Measurements from ENCODE around the gene RAB40C. TPM values are rescaled to one million over a fixed set of nuclear protein-coding genes. Genes with fewer than 3 reads are reported as not detected.

Gene RAB40C
- total RNA-seq, 6 experiments from 2014 or later: 10.0 to 14.1 (median 12.0) TPM

DNA sequence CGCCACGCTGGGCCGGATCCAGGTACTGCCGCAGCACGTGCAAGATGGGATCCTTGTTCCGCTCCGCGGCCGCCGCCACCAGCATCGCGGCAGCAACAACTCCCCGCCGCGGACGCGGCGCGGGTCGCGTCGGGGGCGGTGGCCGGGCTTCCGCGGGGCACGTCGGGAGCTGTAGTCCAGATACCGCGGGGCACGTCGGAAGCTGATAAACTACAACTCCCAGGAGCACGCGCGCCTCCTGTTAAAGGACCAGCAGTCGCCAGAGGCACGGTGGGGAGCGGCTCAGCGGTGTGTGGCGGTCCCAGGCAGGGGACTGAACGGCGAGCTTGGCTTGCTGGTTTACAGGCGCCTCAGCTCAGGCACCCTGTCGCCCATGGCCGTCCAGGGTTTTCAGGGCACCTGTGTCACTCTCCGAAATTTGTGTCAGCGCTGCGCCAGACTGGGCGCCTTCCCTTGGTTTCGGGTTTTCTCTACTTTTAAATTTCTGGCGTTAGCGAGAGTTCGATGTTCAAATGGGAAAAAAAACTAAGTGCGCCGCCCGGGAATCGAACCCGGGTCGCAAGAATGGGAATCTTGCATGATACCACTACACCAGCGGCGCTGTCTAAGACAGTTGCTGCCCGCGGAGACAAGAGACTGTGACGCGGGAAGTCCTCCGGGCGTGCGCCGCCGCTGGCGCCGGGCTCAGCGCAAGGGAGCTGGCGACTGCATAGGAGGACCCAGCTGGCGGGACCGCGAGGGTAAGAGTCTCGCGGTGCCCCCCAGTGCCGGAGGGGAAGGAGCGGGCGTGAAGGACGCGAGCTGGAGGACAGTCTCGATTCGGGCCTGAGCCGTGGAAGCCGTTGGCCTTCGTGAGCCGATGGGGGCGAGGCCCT is 46.6 kb downstream of the RAB40C start, which contains the start of gene METTL26:
METTL26 (minus strand) TSS at position 100 of the 875 bp plus-strand sequence; CDS start at position 85, 15 bp downstream.
- H3K4me3 ChIP-seq: peak within 1 kb of the TSS; percentile 73 to 83 (median 77)
- H3K27me3 ChIP-seq: no peaks in the 10 kb centered on the region
- peak; percentile 96 to 97 (median 96) for DNase-seq
- H3K36me3 ChIP-seq: no peaks in the 10 kb centered on the region
- TF ChIP-seq, protein P1, sequence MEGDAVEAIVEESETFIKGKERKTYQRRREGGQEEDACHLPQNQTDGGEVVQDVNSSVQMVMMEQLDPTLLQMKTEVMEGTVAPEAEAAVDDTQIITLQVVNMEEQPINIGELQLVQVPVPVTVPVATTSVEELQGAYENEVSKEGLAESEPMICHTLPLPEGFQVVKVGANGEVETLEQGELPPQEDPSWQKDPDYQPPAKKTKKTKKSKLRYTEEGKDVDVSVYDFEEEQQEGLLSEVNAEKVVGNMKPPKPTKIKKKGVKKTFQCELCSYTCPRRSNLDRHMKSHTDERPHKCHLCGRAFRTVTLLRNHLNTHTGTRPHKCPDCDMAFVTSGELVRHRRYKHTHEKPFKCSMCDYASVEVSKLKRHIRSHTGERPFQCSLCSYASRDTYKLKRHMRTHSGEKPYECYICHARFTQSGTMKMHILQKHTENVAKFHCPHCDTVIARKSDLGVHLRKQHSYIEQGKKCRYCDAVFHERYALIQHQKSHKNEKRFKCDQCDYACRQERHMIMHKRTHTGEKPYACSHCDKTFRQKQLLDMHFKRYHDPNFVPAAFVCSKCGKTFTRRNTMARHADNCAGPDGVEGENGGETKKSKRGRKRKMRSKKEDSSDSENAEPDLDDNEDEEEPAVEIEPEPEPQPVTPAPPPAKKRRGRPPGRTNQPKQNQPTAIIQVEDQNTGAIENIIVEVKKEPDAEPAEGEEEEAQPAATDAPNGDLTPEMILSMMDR (IDR thresholded peaks at IDR 0.05): no peak
- peak; percentile 64 for TF ChIP-seq POLR2A (IDR thresholded peaks at IDR 0.05)
- peaks cover 0 to 15% (median 0%) of the 10 kb centered on the region in 4 donors for H3K4me1 ChIP-seq
- 0% methylated on average over 27 of the region's 91 CpGs for WGBS (ENCODE audit: insufficient coverage, low coverage, low lambda C conversion rate, missing lambda C conversion rate)
- ATAC-seq: peak; percentile 80 to 88 (median 86)
- peak within 1 kb of the TSS; percentile 93 to 96 (median 96) for H3K27ac ChIP-seq
- intact Hi-C loops (cut with DNase I): loop anchor here in 1 of 2 donors (10.0 kb wide), 1 partner anchor 52 kb away; no protein-coding TSS in a partner anchor
- no peaks in the 10 kb centered on the region for H3K9me3 ChIP-seq

DNA sequence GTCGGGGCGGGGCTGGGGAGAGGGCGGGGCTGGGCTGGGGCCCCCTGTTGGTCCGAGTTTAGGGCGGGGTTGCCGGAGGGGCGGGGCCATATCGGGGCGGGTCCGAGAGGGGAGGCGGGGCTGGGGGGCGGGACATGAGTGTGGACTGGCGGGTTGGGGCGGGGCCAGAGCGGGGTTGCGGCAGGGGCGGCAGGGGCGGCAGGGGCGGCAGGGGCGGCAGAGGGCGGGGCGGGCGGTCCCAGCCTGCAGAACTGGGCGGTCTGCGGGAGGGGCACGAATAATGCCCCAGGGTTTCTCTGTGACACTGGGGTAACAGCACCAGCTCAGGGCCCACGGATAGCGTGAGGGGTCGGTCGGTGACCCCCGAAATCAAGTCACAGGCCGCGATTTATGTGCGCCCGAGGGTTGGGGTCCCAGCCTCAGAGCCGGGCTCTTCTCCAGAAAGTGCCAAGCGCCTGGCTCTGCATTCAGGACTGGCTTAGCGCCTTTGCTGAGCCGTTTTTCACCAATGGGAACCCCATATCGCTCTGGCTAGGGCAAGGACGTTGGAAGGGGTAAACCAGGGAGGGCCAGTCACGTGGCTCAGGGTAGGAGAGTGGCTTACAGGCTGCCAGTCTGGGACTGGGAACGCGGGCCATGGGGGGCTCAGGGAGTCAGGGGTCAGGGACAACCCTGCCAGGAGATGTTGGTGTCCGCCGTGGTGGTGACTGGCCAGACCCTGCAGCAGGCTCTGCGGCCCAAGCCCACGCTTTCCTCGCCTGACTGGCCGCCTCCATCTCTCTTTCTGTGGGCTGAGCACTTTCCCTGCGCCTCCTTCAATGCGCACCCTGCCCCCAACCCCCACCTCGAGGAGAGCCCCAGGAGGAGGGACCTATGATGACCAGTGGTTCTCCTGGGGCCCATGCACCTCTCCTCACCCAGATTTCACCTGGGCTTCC is 47.5 kb downstream of the RAB40C start:
- Histone ChIP-seq H3K27ac (peak overlapping the region; percentile 93 to 96 (median 96)), H3K27me3 (no peaks in the 10 kb centered on the region)
- intact Hi-C loops (cut with DNase I): loop anchor here in 1 of 2 donors (10.0 kb wide), 1 partner anchor 53 kb away; no protein-coding TSS in a partner anchor

DNA sequence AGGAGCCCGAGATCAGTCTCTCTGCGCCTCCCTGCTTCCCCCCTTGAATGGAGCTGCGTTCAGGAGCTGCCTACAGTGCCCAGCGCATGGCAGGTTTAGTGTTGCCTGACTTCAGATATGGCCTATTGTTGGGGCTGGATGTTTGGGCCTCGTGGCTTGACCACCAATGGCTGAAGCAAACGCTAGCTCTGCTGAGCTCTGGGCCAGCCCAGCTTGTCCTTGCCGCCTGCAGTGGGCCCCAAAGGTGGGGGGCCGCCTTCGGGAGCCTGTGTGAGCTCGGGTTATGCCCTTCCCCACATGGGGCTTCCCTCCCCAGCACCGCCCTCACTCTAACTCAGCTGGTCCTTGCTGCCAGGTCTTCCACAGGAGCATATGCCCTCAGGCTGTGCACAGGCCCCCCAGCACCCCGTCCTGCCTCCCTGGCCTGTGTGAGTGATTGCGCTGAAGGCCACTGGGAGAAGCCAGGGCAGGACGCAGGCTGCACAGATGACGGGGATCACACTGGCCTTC is 48.2 kb downstream of the RAB40C start:
- WGBS (ENCODE audit: insufficient coverage, low coverage, low lambda C conversion rate, missing lambda C conversion rate): 82% methylated on average over 3 of the region's 15 CpGs
- ATAC-seq: no peak
- no peak for DNase-seq
- Histone ChIP-seq H3K4me3 (no peak overlapping the region), H3K27me3 (no peaks in the 10 kb centered on the region), H3K36me3 (no peaks in the 10 kb centered on the region), H3K4me1 (peaks cover 0 to 19% (median 0%) of the 10 kb centered on the region in 4 donors), H3K27ac (peak overlapping the region in 1 of 3 donors; percentile 59), H3K9me3 (no peaks in the 10 kb centered on the region)
- no peak for TF ChIP-seq POLR2A (IDR thresholded peaks at IDR 0.05)
- TF ChIP-seq, protein P1 (IDR thresholded peaks at IDR 0.05): no peak
- intact Hi-C loops (cut with DNase I): loop anchor here in 1 of 2 donors (10.0 kb wide), 1 partner anchor 53 kb away; no protein-coding TSS in a partner anchor

More for the DNA sequence above, 47.5 kb downstream of the RAB40C start:
- H3K4me1 ChIP-seq: peaks cover 0 to 15% (median 0%) of the 10 kb centered on the region in 4 donors
- ATAC-seq: peak; percentile 75 to 82 (median 80)
- no peaks in the 10 kb centered on the region for H3K9me3 ChIP-seq
- WGBS (ENCODE audit: insufficient coverage, low coverage, low lambda C conversion rate, missing lambda C conversion rate): 0% methylated on average over 4 of the region's 53 CpGs
- peak overlapping the region; percentile 73 to 83 (median 77) for H3K4me3 ChIP-seq
- peak; percentile 95 to 97 (median 97) for DNase-seq
- TF ChIP-seq POLR2A (IDR thresholded peaks at IDR 0.05): no peak
- TF ChIP-seq, protein P1 (IDR thresholded peaks at IDR 0.05): no peak
- no peaks in the 10 kb centered on the region for H3K36me3 ChIP-seq

DNA sequence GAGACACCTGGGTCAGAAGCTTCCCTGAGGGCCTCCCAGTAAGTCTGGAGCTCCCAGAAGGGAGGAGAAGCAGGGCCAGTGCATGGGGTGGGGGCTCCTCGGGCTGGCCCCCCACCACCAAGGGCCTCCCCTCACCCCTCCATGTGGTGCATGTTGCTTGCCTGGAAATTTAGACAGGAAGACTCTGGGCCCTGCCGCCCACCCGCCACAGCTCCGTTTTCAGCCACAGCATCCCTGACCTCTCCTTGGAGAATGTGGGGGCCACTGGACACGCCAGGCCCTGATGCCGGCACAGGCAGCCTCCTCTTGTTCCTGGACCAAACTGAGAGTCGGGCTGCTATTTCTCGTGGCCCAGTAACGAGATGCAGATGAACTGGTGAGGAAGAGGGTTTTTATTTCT is 49.0 kb downstream of the RAB40C start:
- DNase-seq: no peak
- intact Hi-C loops (cut with DNase I): loop anchor here in 1 of 2 donors (10.0 kb wide), 1 partner anchor 54 kb away; no protein-coding TSS in a partner anchor
- no peaks in the 10 kb centered on the region for H3K9me3 ChIP-seq
- no peak overlapping the region for H3K4me3 ChIP-seq
- H3K4me1 ChIP-seq: peaks cover 0 to 26% (median 0%) of the 10 kb centered on the region in 4 donors
- TF ChIP-seq, protein P1 (IDR thresholded peaks at IDR 0.05): no peak
- TF ChIP-seq POLR2A (IDR thresholded peaks at IDR 0.05): no peak
- H3K27me3 ChIP-seq: no peaks in the 10 kb centered on the region
- H3K36me3 ChIP-seq: no peaks in the 10 kb centered on the region
- no peak overlapping the region for H3K27ac ChIP-seq
- no peak for ATAC-seq
- WGBS (ENCODE audit: insufficient coverage, low coverage, low lambda C conversion rate, missing lambda C conversion rate): no CpG with 5 or more reads among the region's 9 CpGs
